Stimulated activated CD4-positive, alpha-beta T cell treated with anti-CD3 and anti-CD28 coated beads, Interleukin-12 subunit alpha, Interleukin-12 subunit beta, amount 100 ng/mL, for 24 hours (primary cell): ENCODE measurements around the gene ATP1A4.

Experiments
- DNase-seq, 2 experiments: peaks; one replicate each; pipeline ENCODE4 v3.0.0-alpha.2; 2020; ENCODE audit warnings: low read depth in 2 of 2

The ATP1A4 gene

DNA sequence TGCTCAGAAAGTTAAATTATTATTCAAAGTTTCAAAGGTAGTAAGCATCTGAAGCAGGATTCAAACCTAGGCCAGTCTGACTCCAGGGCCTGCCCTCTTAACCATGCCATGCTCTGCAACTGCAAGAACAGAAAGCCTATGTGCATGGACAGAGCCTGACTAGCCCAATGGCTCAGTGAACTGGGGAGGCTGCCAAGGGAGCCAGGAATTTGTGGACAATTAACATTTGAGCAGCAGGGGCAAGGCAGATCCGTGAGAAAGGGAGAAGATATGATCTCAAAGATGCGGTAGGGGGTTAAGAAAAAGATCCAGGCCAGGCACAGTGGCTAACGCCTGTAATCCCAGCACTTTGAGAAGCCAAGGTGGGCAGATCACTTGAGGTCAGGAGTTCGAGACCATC is 6.5 kb upstream of the ATP1A4 start:
- no peak for DNase-seq

DNA sequence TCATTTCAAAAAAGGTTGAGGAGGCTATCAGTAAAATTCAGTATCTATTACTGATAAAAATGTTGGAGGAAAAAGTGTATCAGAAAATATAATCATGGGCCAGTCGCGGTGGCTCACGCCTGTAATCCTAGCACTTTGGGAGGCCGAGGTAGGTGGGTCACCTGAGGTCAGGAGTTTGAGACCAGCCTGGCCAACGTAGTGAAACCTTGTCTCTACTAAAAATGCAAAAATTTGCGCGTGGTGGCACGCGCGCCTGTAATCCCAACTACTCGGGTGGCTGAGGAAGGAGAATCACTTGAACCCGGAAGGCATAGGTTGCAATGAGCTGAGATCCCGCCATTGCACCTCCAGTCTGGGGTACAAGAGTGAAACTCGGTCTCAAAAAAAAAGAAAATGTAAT is 5.3 kb upstream of the ATP1A4 start:
- no peak for DNase-seq

DNA sequence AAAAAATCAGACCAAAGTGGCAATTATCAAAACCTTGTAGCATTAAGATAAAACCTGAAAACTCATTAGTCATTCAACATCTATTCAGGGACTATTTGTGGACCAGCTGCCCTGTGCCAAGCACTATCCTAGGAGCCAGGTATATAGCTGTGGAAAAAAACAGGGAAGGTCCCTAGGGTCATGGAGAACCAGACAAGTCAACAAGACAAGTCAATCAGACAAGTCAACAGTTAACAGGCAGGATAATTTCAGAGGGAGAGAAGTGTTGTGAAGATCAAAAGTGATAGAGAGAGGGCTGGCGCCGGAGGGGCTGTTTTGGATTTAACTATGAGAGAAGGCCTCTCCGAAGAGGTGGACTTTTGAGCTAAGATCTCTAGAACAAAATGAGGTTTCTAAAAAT is 3.3 kb upstream of the ATP1A4 start:
- no peak for DNase-seq

DNA sequence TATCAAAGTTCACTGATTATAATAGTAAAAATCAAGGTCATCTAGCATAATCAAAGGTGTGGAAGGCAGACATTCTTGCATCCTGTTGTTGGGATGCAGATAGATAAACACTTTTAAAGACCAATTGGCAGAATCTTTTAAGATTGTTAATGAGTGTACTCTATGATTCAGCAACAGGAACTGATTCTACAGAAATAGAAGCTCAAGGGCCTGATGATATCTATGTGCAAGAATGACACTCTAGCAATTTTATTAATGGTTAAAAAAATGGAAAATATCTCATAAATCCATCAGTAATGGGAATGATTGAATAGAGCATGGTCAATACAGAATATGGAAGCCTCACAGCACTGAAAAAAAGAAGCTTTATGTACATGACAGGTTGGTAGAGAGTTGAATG is 2.2 kb upstream of the ATP1A4 start:
- DNase-seq, result no peak

DNA sequence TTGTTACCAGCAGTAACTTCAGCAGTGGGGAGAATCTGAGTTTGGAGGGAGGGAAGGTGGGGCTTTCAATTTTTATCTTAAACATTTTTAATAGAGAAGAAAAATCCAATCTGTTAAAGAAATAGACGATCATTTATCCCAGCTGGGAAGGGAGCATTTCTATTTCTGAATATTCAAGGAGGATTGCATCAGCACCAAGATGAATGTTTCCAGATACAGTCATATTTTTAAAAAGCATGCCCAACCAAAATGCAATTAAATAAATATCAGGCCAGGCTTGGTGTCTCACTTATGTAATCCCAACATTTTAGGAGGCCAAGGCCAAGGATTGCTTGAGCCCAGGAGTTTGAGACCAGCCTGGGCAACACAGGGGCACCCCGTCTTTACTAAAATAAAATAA is 1.7 kb upstream of the ATP1A4 start:
- no peak for DNase-seq

DNA sequence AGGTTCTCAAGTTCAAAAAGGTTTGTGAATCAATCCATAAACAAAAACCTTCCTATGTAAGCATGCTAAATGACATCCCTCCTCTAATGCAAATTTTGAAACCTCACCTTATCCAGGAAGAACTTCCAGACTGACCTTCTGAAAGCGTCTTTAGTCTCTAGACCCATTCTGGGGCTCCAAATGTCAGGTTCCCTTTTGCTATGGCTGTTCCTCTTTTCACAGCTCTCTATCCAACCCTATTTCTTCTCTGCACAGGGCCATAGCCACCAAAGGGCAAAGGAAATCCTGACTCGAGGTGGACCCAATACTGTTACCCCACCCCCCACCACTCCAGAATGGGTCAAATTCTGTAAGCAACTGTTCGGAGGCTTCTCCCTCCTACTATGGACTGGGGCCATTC is 3.4 kb downstream of the ATP1A4 start:
- DNase-seq, result no peak

DNA sequence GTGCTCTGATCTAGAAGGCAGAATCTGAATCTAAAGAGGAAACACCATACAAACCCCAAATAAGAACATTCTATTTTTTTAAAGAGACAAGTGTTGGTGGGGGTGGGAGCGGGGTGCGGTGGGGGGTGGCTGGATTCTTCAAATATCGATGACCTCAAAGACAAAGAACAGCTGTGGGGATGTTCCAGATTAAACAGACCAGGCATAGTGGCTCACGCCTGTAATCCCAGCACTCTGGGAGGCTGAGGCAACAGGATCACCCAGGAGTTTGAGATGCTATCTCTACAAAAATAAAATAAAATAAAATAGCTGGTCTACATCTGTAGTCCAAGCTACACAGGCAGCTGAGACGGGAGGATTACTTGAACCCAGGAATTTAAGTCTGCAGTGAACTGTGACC is 5.0 kb downstream of the ATP1A4 start:
- DNase-seq, result no peak

DNA sequence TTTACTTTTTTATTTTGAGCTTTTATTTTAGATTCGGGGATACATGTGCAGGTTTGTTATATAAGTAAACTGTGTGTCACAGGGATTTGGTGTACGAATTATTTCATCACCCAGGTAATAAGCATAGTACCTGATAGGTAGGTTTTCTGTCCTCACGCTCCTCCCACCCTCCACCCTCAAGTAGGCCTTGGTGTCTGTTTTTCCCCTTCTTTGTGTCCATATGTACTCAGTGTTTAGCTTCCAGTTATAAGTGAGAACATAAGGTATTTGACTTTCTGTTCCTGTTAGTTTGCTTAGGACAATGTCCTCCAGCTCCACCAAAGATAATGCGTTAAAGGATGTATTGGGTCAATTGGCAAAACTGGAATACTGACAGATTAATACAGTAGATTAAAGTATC is 5.8 kb downstream of the ATP1A4 start:
- no peak for DNase-seq

DNA sequence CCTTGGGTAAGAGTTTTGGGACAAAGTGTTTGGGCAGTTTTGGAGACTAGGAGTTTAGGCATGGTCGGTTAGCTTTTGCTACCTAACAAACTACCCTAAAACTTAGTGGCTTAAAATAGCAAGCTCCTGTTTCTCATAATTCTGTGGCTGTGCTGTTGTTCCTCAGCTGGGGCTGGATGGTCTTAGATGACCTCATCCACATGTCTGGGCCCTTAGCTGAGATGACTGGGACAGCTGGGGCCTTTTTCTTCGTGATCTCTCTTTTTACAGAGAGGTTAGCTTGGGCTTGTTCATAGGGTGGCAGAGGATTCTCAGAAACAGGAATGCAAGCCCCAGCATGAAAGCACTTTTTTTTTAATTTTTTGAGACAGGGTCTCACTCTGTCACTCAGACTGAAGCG is 6.6 kb downstream of the ATP1A4 start:
- no peak for DNase-seq

DNA sequence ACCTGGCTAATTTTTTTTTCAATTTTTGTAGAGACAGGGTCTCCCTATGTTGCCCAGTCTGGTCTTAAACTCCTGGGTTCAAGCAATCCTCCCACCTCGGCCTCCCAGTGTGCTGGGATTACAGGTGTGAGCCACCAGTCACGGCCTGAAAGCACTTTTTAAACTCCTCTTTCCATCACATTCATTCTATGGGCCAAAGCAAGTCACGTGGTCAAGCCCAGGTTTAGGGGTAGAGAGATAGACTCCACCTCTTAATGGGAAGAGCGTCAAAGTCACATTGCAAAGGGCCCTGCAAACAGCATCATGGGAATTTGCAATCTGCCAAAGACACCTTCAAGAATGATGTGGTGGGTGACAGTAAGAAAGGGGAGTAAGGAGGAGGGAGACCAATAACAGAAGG is 7.1 kb downstream of the ATP1A4 start:
- no peak for DNase-seq

DNA sequence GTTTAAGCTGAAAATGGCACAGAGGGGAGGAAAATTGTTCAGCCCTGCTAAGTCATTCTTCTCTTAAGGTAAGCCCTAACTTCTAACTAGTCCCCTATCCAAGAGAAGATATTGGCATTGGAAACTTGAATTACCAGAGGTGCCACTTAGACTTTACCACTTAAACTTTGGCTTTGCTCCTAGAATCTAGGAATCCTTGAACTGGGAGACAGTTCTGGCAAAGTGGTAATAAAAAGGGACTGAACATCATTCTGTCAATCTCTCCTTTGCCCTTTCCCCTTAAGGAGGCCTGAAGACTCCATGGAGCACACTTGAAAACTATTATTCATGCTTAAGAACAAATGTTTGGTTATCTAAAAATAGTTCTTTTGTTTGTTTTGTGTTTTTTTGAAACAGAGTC is 8.4 kb downstream of the ATP1A4 start:
- no peak for DNase-seq

DNA sequence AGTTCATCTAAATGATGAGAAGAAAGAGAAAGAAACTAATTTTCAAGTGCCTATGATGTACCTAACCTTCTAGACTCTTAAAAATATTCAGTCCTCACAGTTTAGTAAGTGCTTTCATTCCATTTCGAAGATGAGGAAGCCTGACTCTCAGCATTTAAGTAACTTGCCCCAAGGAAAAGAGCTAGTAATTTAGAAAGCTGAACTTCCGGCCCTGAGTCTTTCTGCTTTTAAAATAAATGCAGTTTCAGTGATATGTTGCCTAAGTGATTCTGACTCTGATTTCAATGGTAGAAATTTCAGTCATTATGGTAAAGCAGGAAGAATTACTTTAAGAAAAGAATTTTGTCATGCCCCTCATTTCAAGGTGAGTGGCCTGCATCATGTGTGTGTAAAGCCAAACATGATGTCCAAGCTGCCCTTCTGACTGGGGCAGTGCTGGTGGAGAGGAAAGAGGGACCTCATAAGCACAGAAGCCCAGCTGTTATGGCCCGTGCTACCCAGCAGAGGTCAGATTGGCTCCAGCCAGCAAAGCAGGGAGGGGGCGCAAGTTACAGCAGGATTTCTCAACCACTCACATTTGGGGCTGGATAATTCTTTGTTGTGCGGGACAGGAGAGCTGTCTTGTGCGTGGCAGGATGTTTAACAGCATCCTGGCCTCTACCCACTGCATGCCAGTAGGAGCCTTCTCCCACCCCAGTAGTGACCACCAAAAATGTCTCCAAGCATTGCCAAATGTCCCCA is 10.7 kb downstream of the ATP1A4 start:
- no peak for DNase-seq

DNA sequence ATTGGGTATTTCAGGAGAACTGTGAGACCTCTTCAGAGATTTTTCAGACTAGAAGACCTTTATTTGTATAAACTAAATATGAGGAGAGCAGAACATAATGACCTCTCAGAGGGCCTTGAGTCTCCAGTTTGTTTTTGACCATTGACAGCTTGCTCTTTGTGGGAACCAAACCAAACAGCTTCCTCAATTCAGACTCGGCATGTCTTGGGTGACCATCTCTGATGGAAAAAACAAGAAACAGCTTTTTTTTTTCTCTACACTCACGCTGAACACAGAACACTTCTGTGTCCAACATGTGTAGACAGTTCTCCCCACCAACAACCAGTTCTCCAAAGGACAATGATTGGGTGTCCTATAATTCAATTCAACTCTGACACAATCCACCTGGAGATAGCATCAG is 11.5 kb downstream of the ATP1A4 start:
- no peak for DNase-seq

DNA sequence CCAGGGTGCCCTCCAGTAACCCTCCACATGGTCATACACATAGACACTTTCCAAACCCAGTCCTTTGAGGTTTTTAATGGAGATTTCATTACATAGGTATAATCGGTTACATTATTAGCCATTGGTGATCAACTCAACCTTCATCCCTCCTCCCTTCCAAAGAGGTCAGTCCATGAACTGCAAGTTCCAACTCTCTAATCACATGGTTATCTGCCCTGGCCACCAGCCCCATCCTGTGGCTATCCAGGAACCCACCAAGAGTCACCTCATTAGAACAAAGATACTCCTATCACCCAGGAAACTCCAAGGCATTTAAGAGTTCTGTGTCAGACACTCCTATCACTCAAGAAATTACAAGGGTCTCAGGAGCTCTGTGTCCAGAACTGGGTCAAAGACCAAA is 12.2 kb downstream of the ATP1A4 start:
- DNase-seq, result no peak

DNA sequence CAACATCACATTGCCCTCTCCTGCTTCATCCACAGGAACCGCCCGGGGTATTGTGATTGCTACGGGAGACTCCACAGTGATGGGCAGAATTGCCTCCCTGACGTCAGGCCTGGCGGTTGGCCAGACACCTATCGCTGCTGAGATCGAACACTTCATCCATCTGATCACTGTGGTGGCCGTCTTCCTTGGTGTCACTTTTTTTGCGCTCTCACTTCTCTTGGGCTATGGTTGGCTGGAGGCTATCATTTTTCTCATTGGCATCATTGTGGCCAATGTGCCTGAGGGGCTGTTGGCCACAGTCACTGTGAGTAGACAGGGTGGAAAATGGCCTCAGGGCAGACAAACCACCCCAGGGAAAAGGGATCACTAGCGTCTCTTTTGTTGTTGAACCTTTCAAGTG is 12.7 kb downstream of the ATP1A4 start:
- DNase-seq, result no peak

DNA sequence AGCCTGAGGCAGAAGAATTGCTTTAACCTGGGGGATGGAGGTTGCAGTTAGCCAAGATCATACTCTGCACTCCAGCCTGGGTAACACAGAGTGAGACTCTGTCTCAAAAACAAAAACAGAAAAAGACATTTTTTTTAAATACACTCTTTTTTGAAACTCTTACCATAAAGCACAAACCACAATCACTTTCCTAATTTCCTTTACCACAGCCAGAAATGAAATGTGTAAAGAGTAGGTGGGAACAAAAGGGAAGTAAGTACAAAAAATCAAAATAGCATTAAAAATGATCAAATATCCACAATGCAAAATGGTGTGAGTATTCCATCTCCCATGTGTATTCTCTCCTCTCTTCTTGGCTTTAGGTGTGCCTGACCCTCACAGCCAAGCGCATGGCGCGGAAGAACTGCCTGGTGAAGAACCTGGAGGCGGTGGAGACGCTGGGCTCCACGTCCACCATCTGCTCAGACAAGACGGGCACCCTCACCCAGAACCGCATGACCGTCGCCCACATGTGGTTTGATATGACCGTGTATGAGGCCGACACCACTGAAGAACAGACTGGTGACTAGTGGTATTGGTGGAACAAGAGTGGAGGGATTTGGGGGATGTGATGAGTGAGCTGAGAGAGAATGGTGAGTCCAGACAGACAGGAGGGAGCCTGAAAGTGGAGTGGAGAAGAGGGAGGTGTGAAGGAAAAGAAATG is 14.9 kb downstream of the ATP1A4 start:
- DNase-seq, result no peak

DNA sequence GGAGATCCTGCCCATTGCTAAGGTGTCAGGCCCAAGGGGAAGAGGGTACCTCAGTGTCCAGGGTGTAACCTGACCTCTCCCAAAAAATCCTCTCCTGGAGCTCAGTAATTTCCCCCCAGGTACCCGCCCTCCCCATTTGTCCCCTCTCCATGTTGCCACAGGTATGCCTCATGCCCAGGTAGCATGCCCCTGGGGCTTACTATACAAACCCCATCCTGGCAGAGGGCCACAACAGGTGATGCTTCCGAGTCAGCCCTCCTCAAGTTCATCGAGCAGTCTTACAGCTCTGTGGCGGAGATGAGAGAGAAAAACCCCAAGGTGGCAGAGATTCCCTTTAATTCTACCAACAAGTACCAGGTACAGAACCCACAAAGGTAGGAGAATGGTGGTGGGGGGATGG is 15.7 kb downstream of the ATP1A4 start:
- DNase-seq, result no peak

DNA sequence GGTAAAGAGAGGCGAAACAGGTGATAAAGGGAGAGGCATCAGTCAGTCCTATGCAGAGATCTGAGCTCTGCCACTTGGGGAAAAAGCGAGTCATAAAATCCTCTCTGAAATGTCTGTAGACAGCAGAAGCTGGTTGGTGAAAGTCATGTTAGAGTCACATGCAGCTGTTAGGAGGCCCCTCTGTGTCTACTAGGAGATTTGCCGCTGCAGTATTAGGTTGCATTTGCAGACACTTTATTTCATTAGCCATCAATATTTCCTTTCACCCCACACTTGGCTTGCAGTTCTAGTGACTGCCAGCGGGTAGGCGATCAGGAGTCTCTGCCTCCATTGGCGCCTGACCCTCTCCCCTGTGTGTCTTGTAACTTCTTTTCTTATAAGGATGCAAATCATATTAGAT is 16.2 kb downstream of the ATP1A4 start:
- DNase-seq, result no peak

DNA sequence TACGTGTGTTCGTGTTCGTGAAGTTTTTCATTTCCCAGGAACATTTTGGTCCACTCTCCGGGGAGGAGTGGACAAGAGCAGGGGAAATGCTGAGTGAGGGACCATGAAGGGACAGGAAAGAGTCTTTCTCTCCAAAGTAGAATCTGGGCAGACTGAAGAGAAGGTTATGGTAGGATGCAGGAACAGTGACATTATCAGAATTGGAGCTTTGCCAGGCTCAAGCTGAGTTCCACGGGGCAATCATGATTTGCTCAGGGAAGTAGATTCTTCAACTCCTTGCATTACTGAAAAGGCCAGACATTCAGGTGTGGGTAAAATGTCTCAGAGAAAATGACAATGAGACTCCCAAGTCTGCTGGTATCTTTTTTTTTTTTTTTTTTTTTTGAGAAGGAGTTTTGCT is 16.6 kb downstream of the ATP1A4 start:
- no peak for DNase-seq

DNA sequence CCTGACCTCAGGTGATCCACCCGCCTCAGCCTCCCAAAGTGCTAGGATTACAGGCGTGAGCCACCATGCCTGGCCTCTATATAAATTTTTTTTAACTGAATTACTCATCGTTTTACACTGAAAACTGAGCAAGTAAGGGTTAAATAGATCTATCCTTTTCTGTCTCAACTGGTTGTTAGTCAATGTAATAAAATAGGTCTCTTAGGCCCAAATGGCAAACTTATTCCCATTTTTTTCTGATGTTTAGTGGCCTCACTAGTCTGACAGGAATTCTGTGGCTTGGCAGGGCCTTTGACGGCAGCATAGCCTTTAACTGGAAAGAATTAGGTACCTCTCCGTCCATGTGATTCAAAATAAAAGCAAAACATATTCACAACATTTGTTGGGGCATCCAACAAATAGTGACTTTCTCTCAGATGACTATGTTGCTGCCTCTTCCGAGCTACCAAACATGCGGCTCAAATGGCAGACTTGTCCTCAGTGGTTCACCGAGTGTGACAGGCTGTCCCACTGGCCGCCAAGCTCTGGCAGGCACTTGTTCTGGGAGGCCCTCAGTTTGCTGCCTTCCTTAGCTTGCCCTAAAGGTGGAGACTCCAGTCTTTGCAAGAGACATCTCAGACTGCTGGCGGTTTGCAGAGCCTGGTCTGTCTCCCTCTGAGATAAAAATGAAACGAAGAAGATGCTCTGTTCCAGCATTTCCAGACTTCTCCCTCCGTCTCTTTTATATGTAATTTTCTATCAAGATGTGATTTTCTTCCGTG is 17.4 kb downstream of the ATP1A4 start:
- no peak for DNase-seq

DNA sequence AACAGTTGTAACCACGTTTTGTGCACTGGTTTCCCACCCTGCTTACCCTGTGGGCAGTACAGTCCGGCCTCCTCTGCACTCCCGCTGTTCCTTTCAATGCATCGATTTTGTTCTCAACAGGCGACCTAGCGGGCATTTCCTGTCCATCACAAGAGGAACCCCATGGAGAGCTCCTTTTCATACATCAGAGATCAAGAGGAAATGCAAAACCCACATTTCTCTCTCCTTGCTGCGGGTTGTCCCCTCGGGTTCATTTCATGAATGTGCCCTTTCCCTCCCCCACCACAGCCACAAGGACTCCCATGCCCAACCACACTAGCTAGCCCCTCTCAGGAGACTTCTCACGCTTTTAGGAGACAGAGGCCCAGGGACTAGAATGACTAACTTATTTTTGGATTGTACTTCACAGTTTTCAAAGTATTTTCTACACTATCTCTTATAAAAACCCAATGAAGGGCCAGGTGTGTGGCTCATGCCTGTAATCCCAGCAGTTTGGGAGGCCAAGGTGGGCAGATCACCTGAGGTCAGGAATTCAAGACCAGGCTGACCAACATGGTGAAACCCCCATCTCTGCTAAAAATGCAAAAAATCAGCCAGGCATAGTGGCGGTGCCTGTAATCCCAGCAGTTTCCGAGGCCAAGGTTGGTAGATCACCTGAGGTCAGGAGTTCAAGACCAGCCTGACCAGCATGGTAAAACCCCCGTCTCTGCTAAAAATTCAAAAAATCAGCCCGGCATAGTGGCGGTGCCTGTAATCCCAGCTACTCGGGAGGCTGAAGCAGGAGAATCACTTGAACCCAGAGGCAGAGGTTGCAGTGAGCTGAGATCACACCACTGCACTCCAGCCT is 18.4 kb downstream of the ATP1A4 start:
- DNase-seq, result no peak

DNA sequence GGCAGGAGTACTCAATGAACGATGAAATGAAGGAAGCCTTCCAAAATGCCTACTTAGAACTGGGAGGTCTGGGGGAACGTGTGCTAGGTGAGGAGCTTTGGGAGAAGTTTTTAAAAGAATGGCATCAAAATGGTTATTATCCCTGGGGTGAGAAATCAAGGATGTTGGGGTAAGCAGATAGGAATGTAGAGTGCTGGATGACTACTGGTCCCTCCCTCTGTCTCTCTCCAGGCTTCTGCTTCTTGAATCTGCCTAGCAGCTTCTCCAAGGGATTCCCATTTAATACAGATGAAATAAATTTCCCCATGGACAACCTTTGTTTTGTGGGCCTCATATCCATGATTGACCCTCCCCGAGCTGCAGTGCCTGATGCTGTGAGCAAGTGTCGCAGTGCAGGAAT is 20.0 kb downstream of the ATP1A4 start:
- no peak for DNase-seq
